Fibroblast of peridontal ligament (primary cell): ENCODE results near the gene SPDYE1.

Source experiments
- DNase-seq: peaks from one replicate; pipeline ENCODE4 v3.0.0-alpha.2; 2010; ENCODE audit errors: extremely low read depth

Gene SPDYE1

GRCh38 chr7:44044315-44045225 lies 46.9 kb downstream of the SPDYE1 start, which contains the start of gene DBNL:
TSS of gene DBNL (plus strand) at chr7:44044702. CDS start at chr7:44044738, 36 bp downstream.
- peak; percentile 71 for DNase-seq

- no peak for DNase-seq
Observed at GRCh38 chr7:44045226-44046014, 47.7 kb downstream of the SPDYE1 start.

GRCh38 chr7:44046321-44047061 lies 48.8 kb downstream of the SPDYE1 start:
- DNase-seq, result no peak

GRCh38 chr7:44048031-44048795 lies 50.5 kb downstream of the SPDYE1 start:
- DNase-seq, result no peak

GRCh38 chr7:44050121-44050914 lies 52.6 kb downstream of the SPDYE1 start:
- DNase-seq, result no peak

GRCh38 chr7:44050915-44051560 lies 53.3 kb downstream of the SPDYE1 start:
- DNase-seq, result no peak

GRCh38 chr7:44051611-44052220 lies 54.0 kb downstream of the SPDYE1 start:
- no peak for DNase-seq

- DNase-seq, result no peak
Observed at GRCh38 chr7:44052771-44053365, 55.2 kb downstream of the SPDYE1 start.

- no peak for DNase-seq
Observed at GRCh38 chr7:44056681-44057080, 59.0 kb downstream of the SPDYE1 start.

- no peak for DNase-seq
Observed at GRCh38 chr7:44057181-44057848, 59.6 kb downstream of the SPDYE1 start.

- no peak for DNase-seq
Observed at GRCh38 chr7:44057849-44058758, 60.4 kb downstream of the SPDYE1 start.

GRCh38 chr7:44058759-44059218 lies 61.1 kb downstream of the SPDYE1 start:
- DNase-seq, result no peak

- DNase-seq, result no peak
Observed at GRCh38 chr7:44059219-44060090, 61.8 kb downstream of the SPDYE1 start.
